Erythroblast (primary cell): ENCODE results near the gene NOTCH2.

Experiments
- GATA1 ChIP-seq: IDR thresholded peaks from 2 replicates; pipeline ENCODE4 v1.6.1; 2011; ENCODE audit warnings: low read depth, mild to moderate bottlenecking, control low read depth, low read length, moderate library complexity
- POLR2A ChIP-seq: IDR thresholded peaks from 2 replicates; pipeline ENCODE4 v1.6.1; 2011; ENCODE audit warnings: mild to moderate bottlenecking, low read length

- TF ChIP-seq POLR2A (no peak), GATA1 (no peak)
Measured at GRCh38 chr1:119871881-119872280, 197.6 kb downstream of the NOTCH2 start.
